Measurements from ENCODE around the gene CDH4. TPM values are rescaled to one million over a fixed set of nuclear protein-coding genes. Genes with fewer than 3 reads are reported as not detected.

CDH4 gene
- total and polyA plus RNA-seq, 2 of the 4 experiments (the other 2 are of a cell fraction) = 1.6 to 3.5 TPM

GRCh38 chr20:61696181-61696735 is 444.2 kb downstream of the CDH4 start:
- Histone ChIP-seq H3K9me3 (ENCODE audit: control insufficient read depth, insufficient read depth, low read length) (peaks cover 17% of the 10 kb centered on the region), H4K91ac (ENCODE audit: insufficient read depth, low read depth, low read length) (no peak overlapping the region), H2BK5ac (ENCODE audit: low read depth, low read length, poor library complexity, severe bottlenecking) (no peak overlapping the region), H2BK120ac (ENCODE audit: low read depth, low read length) (no peak overlapping the region), H4K8ac (ENCODE audit: low read depth in 2 of 2, low read length in 2 of 2) (no peak overlapping the region), H2AFZ (replicated peaks; ENCODE audit: low read length, poor library complexity) (no peak overlapping the region), H2AK9ac (replicated peaks; ENCODE audit: low read depth, low read length, poor library complexity) (no peak overlapping the region), H4K5ac (ENCODE audit: low read depth, low read length) (no peak overlapping the region), H3K27ac (ENCODE audit: insufficient read depth, low read length) (no peak overlapping the region), H3K9me1 (ENCODE audit: insufficient read depth, low read length) (no peaks in the 10 kb centered on the region), H3K23ac (ENCODE audit: low read depth, low read length) (no peak overlapping the region), H3K4me2 (ENCODE audit: low read depth, low read length) (no peak overlapping the region), H2BK15ac (ENCODE audit: low read depth, low read length) (no peak overlapping the region), H4K20me1 (ENCODE audit: insufficient read depth, low read length) (no peaks in the 10 kb centered on the region), H2AK5ac (ENCODE audit: low read depth, low read length) (no peak overlapping the region), H3K27me3 (ENCODE audit: control insufficient read depth, insufficient read depth, low read length) (no peaks in the 10 kb centered on the region), H3K79me1 (ENCODE audit: low read depth in 1 of 2, low read length in 2 of 2) (no peaks in the 10 kb centered on the region), H3K14ac (replicated peaks; ENCODE audit: low read depth, low read length) (no peak overlapping the region), H3K56ac (ENCODE audit: extremely low read depth, insufficient read depth, low read length) (no peak overlapping the region), H3K4me1 (ENCODE audit: control insufficient read depth, insufficient read depth, low read length) (no peaks in the 10 kb centered on the region), H2BK20ac (ENCODE audit: low read depth, low read length) (no peak overlapping the region), H3K4me3 (ENCODE audit: insufficient read depth, low read depth, low read length) (no peak overlapping the region), H3K36me3 (ENCODE audit: control insufficient read depth, insufficient read depth, low read length) (no peaks in the 10 kb centered on the region), H3K18ac (ENCODE audit: low read depth, low read length) (no peak overlapping the region), H3K9ac (ENCODE audit: low read depth, low read length) (no peak overlapping the region), H3K4ac (ENCODE audit: low read depth, low read length) (no peak overlapping the region)
- dilution Hi-C loops (cut with HindIII; ENCODE audit: low sequenced_read_pairs, unreplicated experiment) = no loop called here
- in situ Hi-C loops (cut with MboI; ENCODE audit: low sequenced_read_pairs) = no loop called here
- intact Hi-C loops (cut with micrococcal nuclease) = no loop called here
- ATAC-seq (ENCODE audit: low read depth) = no peak
- BruUV-seq (replicated peaks) = no TSS peak
- CTCF ChIA-PET = no interaction called here
- TF ChIP-seq BHLHE40 (IDR thresholded peaks at IDR 0.05; ENCODE audit: low read depth, low read length) (no peak), CEBPB (IDR thresholded peaks at IDR 0.05; ENCODE audit: low read depth, low read length) (no peak), RAD21 (IDR thresholded peaks at IDR 0.05; ENCODE audit: low read length) (no peak), MAZ (IDR thresholded peaks at IDR 0.05; ENCODE audit: borderline replicate concordance, low read depth, low read length) (no peak), RFX5 (IDR thresholded peaks at IDR 0.05; ENCODE audit: low read depth, low read length) (no peak), FOS (IDR thresholded peaks at IDR 0.05; ENCODE audit: low read depth, low read length) (no peak), RCOR1 (IDR thresholded peaks at IDR 0.05; ENCODE audit: insufficient replicate concordance, low read length) (no peak), SMC3 (IDR thresholded peaks at IDR 0.05; ENCODE audit: low read depth, low read length) (no peak), POLR2A (IDR thresholded peaks at IDR 0.05; ENCODE audit: low read depth, low read length) (no peak), MXI1 (IDR thresholded peaks at IDR 0.05; ENCODE audit: borderline replicate concordance, low read depth, low read length) (no peak), USF2 (IDR thresholded peaks at IDR 0.05; ENCODE audit: low read depth, low read length) (no peak), CTCF (conservative IDR thresholded peaks at IDR 0.05; ENCODE audit: low read depth, low read length) (no peak), CHD1 (IDR thresholded peaks at IDR 0.05; ENCODE audit: low read depth, low read length) (no peak), NFE2L2 (IDR thresholded peaks at IDR 0.05; ENCODE audit: low read depth, low read length) (no peak)
- POLR2A ChIA-PET (ENCODE audit: unreplicated experiment) = no interaction called here
- no CpG with 5 or more reads among the region's 10 CpGs for WGBS, 2 experiments (ENCODE audit: extremely low coverage in 2 of 2, insufficient read length in 1 of 2)
- DNase-seq = no peak

Data from IMR-90 (cell line).